Neural progenitor cell (in vitro differentiated cells): ENCODE results near the gene FOXJ3.

Source experiments
- CTCF ChIP-seq: fragments of 200-600 bp; sonication (generic); IDR thresholded peaks from 2 replicates; pipeline ENCODE4 v1.5.1; 2017; ENCODE audit warnings: antibody characterized with exemption, mild to moderate bottlenecking
- EZH2 ChIP-seq: fragments of 200-600 bp; sonication (generic); IDR thresholded peaks from 2 replicates; pipeline ENCODE4 v1.6.1; 2017; ENCODE audit warnings: antibody characterized with exemption, mild to moderate bottlenecking, moderate library complexity

GRCh38 chr1:42328916-42329496 is 6.0 kb downstream of the FOXJ3 start:
- no peak for TF ChIP-seq EZH2
- no peak for TF ChIP-seq CTCF
